HepG2 (cell line): ENCODE results near the gene PCNX1. TPM values are rescaled to one million over a fixed set of nuclear protein-coding genes. Genes with fewer than 3 reads are reported as not detected.

Experiments used
- SALL1 ChIP-seq: sonication (generic); formaldehyde crosslinking; IDR thresholded peaks from 2 replicates; pipeline ENCODE4 v1.8.0; 2022; ENCODE audit warnings: mild to moderate bottlenecking, missing genetic modification reagents
- SMARCE1 ChIP-seq: fragments of 450-650 bp; IDR thresholded peaks from 2 replicates; pipeline ENCODE4 v1.6.1; 2017; ENCODE audit warnings: borderline replicate concordance
- SOX13 ChIP-seq, 3 experiments: fragments of 450-650 bp in 1 of 3; sonication (generic) in 1 of 3; formaldehyde crosslinking in 1 of 3; IDR thresholded peaks in 2 of 3; conservative IDR thresholded peaks in 1 of 3; 2 replicates each; pipeline versions ENCODE4 v1.5.0 to v1.6.1; 2016 to 2020; ENCODE audit warnings: antibody characterized with exemption in 1 of 3, mild to moderate bottlenecking in 1 of 3, missing compliant biosample characterization in 1 of 3, missing genetic modification reagents in 1 of 3, moderate library complexity in 1 of 3
- SOX6 ChIP-seq, 2 experiments: fragments of 450-650 bp in 1 of 2; sonication (generic) in 1 of 2; formaldehyde crosslinking in 1 of 2; IDR thresholded peaks; 2 replicates each; pipeline versions ENCODE4 v1.4.0 to v1.6.1; 2017 to 2020; ENCODE audit warnings: antibody characterized with exemption in 1 of 2, mild to moderate bottlenecking in 1 of 2, missing genetic modification reagents in 1 of 2
- TBP ChIP-seq: sonication (generic); formaldehyde crosslinking; IDR thresholded peaks from 2 replicates; pipeline ENCODE4 v1.5.0; 2020; ENCODE audit warnings: missing genetic modification reagents
- TEAD3 ChIP-seq: optimal IDR thresholded peaks from 2 replicates; pipeline ENCODE3; 2016; ENCODE audit warnings: borderline replicate concordance
- ZBTB7B ChIP-seq: sonication (generic); formaldehyde crosslinking; IDR thresholded peaks from 2 replicates; pipeline ENCODE4 v1.4.0; 2020; ENCODE audit warnings: missing genetic modification reagents
- ZFP37 ChIP-seq: sonication (generic); formaldehyde crosslinking; IDR thresholded peaks from 2 replicates; pipeline ENCODE4 v1.4.0; 2020; ENCODE audit warnings: missing genetic modification reagents, borderline replicate concordance
- ZNF329 ChIP-seq: sonication (generic); formaldehyde crosslinking; IDR thresholded peaks from 2 replicates; pipeline ENCODE4 v1.9.0; 2021; ENCODE audit warnings: low read depth, mild to moderate bottlenecking, missing genetic modification reagents
- ZNF557 ChIP-seq: sonication (generic); formaldehyde crosslinking; IDR thresholded peaks from 2 replicates; pipeline ENCODE4 v1.4.0; 2020; ENCODE audit warnings: missing genetic modification reagents
- polyA plus RNA-seq, 8 experiments: library from polyadenylated mRNA; depleted of rRNA in 3 of 8; stranded (reverse) in 7 of 8; unstranded in 1 of 8; fragments of >200 nt; fragmentation: Illumina TruSeq in 4 of 8; extraction: Trizol in 4 of 8; gene quantifications; 2 replicates each; pipeline versions ENCODE4 v1.2.1 to v1.2.3, GENCODE V29; 2011 to 2016; ENCODE audit warnings: low read depth in 4 of 8, missing spikeins in 1 of 8, mixed read lengths in 1 of 8; ENCODE audit not compliant: insufficient read depth in 1 of 8
- total RNA-seq, 5 experiments: library from RNA; depleted of rRNA; stranded (reverse); fragments of >200 nt; fragmentation: Illumina TruSeq; extraction: Trizol; gene quantifications; 2 replicates each; pipeline ENCODE4 v1.2.3, GENCODE V29; 2016; ENCODE audit warnings: low read depth in 1 of 5
- TF ChIP-seq, protein P1 (sequence below): sonication (generic); formaldehyde crosslinking; IDR thresholded peaks from 2 replicates; pipeline ENCODE4 v1.8.0; 2023; ENCODE audit warnings: mild to moderate bottlenecking, missing genetic modification reagents
- TF ChIP-seq, protein P2 (sequence below): sonication (generic); formaldehyde crosslinking; IDR thresholded peaks from 2 replicates; pipeline ENCODE4 v1.9.0; 2021; ENCODE audit warnings: missing genetic modification reagents, borderline replicate concordance
- TF ChIP-seq, protein P3 (sequence below): sonication (generic); formaldehyde crosslinking; IDR thresholded peaks from 2 replicates; pipeline ENCODE4 v1.5.0; 2020; ENCODE audit warnings: mild to moderate bottlenecking, missing genetic modification reagents, borderline replicate concordance
- TF ChIP-seq, protein P4 (sequence below): sonication (generic); formaldehyde crosslinking; IDR thresholded peaks from 2 replicates; pipeline ENCODE4 v1.4.0; 2020; ENCODE audit warnings: missing genetic modification reagents
- TF ChIP-seq, protein P5 (sequence below): sonication (generic); formaldehyde crosslinking; IDR thresholded peaks from 2 replicates; pipeline ENCODE4 v1.4.0; 2020; ENCODE audit warnings: missing genetic modification reagents, borderline replicate concordance
- TF ChIP-seq, protein P6 (sequence below): sonication (generic); formaldehyde crosslinking; IDR thresholded peaks from 2 replicates; pipeline ENCODE4 v1.4.0; 2020; ENCODE audit warnings: missing genetic modification reagents

The PCNX1 gene
- total and polyA plus RNA-seq, 2 of the 13 experiments (the other 11 are each of a cell fraction or from before 2014, with no cell fraction given) = 24.9 to 30.3 TPM

DNA sequence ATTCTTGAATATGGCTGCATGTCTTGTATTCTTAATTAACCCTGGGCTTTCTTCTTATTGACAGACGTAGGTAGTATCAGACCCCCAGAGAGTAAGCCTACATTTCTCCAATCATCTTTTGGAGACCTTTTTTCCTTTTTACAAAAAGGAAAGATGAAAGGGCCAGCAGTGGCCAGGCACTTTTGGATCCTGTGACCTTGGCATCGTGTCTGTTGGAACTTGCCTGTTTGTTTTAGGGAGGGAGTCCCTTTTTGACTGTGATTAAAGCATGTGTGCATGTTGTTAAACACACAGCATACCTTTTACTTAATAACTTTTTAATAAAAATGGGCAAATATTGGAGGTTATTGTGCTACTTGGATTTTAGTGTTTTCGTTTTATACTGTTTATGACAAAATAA lies 57.2 kb downstream of the PCNX1 start (continued):
- TF ChIP-seq, protein P1, sequence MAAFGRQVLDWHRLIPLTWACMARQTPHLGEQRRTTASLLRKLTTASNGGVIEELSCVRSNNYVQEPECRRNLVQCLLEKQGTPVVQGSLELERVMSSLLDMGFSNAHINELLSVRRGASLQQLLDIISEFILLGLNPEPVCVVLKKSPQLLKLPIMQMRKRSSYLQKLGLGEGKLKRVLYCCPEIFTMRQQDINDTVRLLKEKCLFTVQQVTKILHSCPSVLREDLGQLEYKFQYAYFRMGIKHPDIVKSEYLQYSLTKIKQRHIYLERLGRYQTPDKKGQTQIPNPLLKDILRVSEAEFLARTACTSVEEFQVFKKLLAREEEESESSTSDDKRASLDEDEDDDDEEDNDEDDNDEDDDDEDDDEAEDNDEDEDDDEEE (CRISPR knock-in tag) = no peak
- no peak for TF ChIP-seq SMARCE1
- TF ChIP-seq, protein P2, sequence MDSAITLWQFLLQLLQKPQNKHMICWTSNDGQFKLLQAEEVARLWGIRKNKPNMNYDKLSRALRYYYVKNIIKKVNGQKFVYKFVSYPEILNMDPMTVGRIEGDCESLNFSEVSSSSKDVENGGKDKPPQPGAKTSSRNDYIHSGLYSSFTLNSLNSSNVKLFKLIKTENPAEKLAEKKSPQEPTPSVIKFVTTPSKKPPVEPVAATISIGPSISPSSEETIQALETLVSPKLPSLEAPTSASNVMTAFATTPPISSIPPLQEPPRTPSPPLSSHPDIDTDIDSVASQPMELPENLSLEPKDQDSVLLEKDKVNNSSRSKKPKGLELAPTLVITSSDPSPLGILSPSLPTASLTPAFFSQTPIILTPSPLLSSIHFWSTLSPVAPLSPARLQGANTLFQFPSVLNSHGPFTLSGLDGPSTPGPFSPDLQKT = no peak
- TF ChIP-seq, protein P3, sequence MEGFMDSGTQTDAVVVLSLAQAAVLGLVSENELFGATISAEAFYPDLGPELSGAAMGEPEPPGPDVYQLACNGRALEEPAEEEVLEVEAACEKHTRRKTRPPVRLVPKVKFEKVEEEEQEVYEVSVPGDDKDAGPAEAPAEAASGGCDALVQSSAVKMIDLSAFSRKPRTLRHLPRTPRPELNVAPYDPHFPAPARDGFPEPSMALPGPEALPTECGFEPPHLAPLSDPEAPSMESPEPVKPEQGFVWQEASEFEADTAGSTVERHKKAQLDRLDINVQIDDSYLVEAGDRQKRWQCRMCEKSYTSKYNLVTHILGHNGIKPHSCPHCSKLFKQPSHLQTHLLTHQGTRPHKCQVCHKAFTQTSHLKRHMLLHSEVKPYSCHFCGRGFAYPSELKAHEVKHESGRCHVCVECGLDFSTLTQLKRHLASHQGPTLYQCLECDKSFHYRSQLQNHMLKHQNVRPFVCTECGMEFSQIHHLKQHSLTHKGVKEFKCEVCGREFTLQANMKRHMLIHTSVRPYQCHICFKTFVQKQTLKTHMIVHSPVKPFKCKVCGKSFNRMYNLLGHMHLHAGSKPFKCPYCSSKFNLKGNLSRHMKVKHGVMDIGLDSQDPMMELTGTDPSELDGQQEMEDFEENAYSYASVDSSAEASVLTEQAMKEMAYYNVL (CRISPR knock-in tag) = peak; percentile 83
- TF ChIP-seq, protein P4, sequence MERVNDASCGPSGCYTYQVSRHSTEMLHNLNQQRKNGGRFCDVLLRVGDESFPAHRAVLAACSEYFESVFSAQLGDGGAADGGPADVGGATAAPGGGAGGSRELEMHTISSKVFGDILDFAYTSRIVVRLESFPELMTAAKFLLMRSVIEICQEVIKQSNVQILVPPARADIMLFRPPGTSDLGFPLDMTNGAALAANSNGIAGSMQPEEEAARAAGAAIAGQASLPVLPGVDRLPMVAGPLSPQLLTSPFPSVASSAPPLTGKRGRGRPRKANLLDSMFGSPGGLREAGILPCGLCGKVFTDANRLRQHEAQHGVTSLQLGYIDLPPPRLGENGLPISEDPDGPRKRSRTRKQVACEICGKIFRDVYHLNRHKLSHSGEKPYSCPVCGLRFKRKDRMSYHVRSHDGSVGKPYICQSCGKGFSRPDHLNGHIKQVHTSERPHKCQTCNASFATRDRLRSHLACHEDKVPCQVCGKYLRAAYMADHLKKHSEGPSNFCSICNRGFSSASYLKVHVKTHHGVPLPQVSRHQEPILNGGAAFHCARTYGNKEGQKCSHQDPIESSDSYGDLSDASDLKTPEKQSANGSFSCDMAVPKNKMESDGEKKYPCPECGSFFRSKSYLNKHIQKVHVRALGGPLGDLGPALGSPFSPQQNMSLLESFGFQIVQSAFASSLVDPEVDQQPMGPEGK = peak; percentile 80
- TF ChIP-seq TBP (CRISPR knock-in tag) = no peak
- TF ChIP-seq ZNF329 = no peak
- no peak for TF ChIP-seq ZBTB7B
- TF ChIP-seq SALL1 = peak; percentile 52; the same call in 1 of the 2 replicates
- TF ChIP-seq ZFP37 = no peak
- no peak for TF ChIP-seq SOX13 (IDR thresholded peaks at IDR 0.05)
- TF ChIP-seq SOX13 (CRISPR knock-in tag; conservative IDR thresholded peaks at IDR 0.05 in 1 of 2, IDR thresholded peaks at IDR 0.05 in 1 of 2) = peak in 1 of 2 experiments; percentile 43; a peak in 1 of 4 replicates
- TF ChIP-seq ZNF557 (CRISPR knock-in tag) = no peak
- TF ChIP-seq TEAD3 (CRISPR knock-in tag) = peak; percentile 17
- TF ChIP-seq, protein P5, sequence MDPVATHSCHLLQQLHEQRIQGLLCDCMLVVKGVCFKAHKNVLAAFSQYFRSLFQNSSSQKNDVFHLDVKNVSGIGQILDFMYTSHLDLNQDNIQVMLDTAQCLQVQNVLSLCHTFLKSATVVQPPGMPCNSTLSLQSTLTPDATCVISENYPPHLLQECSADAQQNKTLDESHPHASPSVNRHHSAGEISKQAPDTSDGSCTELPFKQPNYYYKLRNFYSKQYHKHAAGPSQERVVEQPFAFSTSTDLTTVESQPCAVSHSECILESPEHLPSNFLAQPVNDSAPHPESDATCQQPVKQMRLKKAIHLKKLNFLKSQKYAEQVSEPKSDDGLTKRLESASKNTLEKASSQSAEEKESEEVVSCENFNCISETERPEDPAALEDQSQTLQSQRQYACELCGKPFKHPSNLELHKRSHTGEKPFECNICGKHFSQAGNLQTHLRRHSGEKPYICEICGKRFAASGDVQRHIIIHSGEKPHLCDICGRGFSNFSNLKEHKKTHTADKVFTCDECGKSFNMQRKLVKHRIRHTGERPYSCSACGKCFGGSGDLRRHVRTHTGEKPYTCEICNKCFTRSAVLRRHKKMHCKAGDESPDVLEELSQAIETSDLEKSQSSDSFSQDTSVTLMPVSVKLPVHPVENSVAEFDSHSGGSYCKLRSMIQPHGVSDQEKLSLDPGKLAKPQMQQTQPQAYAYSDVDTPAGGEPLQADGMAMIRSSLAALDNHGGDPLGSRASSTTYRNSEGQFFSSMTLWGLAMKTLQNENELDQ = no peak
- no peak for TF ChIP-seq SOX6 (IDR thresholded peaks at IDR 0.05)
- TF ChIP-seq SOX6 (CRISPR knock-in tag; IDR thresholded peaks at IDR 0.05) = peak; percentile 31; the same call in 1 of the 2 replicates
- TF ChIP-seq, protein P6, sequence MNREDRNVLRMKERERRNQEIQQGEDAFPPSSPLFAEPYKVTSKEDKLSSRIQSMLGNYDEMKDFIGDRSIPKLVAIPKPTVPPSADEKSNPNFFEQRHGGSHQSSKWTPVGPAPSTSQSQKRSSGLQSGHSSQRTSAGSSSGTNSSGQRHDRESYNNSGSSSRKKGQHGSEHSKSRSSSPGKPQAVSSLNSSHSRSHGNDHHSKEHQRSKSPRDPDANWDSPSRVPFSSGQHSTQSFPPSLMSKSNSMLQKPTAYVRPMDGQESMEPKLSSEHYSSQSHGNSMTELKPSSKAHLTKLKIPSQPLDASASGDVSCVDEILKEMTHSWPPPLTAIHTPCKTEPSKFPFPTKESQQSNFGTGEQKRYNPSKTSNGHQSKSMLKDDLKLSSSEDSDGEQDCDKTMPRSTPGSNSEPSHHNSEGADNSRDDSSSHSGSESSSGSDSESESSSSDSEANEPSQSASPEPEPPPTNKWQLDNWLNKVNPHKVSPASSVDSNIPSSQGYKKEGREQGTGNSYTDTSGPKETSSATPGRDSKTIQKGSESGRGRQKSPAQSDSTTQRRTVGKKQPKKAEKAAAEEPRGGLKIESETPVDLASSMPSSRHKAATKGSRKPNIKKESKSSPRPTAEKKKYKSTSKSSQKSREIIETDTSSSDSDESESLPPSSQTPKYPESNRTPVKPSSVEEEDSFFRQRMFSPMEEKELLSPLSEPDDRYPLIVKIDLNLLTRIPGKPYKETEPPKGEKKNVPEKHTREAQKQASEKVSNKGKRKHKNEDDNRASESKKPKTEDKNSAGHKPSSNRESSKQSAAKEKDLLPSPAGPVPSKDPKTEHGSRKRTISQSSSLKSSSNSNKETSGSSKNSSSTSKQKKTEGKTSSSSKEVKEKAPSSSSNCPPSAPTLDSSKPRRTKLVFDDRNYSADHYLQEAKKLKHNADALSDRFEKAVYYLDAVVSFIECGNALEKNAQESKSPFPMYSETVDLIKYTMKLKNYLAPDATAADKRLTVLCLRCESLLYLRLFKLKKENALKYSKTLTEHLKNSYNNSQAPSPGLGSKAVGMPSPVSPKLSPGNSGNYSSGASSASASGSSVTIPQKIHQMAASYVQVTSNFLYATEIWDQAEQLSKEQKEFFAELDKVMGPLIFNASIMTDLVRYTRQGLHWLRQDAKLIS (CRISPR knock-in tag) = no peak
